Stimulated activated naive CD8-positive, alpha-beta T cell treated with anti-CD3 and anti-CD28 coated beads, Interleukin-15, amount 100 ng/mL, for 72 hours (primary cell): ENCODE results near the gene DMD.

ENCODE experiments used
- ATAC-seq: fragments of 150-1000 bp; cut with Tn5 transposase; 2 replicates; pipeline ENCODE4 v1.10.0; 2021; ENCODE audit warnings: mild to moderate bottlenecking, moderate library complexity
- DNase-seq, 2 donors: peaks; one replicate each; pipeline ENCODE4 v3.0.0; 2021 to 2022
- H3K27ac Mint-ChIP-seq, 2 donors: one replicate each; pipeline ENCODE4 v1.8.0; 2022; ENCODE audit warnings: mild to moderate bottlenecking in 2 of 2, mixed read lengths in 2 of 2, moderate library complexity in 2 of 2
- H3K27me3 Mint-ChIP-seq: one replicate; pipeline ENCODE4 v1.8.0; 2022; ENCODE audit warnings: mixed read lengths
- H3K4me1 Mint-ChIP-seq: one replicate; pipeline ENCODE4 v1.8.0; 2022; ENCODE audit warnings: mild to moderate bottlenecking, mixed read lengths
- H3K4me3 Mint-ChIP-seq, 2 donors: one replicate each; pipeline ENCODE4 v1.8.0; 2022; ENCODE audit warnings: mild to moderate bottlenecking in 2 of 2, mixed read lengths in 2 of 2, moderate library complexity in 1 of 2
- H3K9me3 Mint-ChIP-seq, 2 donors: one replicate each; pipeline ENCODE4 v1.8.0; 2022; ENCODE audit warnings: mixed read lengths in 2 of 2

Gene DMD

DNA sequence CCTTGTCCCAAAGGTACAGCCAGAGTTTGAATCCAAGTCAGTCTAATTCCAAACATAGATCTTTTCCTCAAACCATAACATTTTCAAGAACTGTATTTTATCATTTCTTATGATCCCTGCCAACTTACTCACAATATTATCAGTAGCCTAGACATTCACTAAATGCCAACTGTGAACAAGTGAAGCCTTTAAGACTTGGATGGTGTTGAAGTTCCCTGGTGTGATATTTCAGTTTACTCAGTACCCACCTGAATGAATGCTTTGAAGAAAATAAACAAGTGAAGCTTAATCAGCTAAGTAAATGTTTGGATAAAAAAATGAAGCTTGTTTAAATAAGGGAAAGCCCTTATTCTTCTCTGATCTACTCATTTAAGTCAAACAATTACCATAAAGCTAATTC is 1028.3 kb downstream of the DMD start:
- no peak overlapping the region for H3K4me3 Mint-ChIP-seq
- DNase-seq (no peak), ATAC-seq (no peak)
- H3K9me3 Mint-ChIP-seq: no peaks in the 10 kb centered on the region
- H3K27ac Mint-ChIP-seq: no peak overlapping the region
- no peaks in the 10 kb centered on the region for H3K27me3 Mint-ChIP-seq
- no peaks in the 10 kb centered on the region for H3K4me1 Mint-ChIP-seq

DNA sequence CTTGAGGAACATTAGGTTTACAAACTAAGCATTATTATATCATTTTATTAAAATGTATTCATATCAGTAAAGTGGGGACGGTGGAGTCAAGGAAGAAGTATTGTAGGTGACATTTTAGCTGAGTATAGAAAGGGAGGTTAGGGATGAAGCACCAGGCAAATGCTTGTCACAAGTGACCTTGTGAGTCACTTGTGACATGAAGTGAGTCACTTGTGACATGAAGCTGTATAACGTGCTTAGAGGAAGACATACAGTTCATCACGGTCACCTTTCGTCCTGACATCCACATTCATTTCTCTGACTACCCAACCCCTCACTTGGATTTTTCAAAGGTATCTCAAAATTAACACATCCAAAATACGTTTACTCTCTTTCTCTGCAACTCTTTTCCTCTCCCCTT is 1034.8 kb downstream of the DMD start:
- DNase-seq: no peak
- Mint-ChIP-seq H3K9me3 (peaks cover 0 to 14% of the 10 kb centered on the region in 2 donors), H3K4me3 (no peak overlapping the region), H3K27me3 (no peaks in the 10 kb centered on the region), H3K27ac (no peak overlapping the region), H3K4me1 (no peaks in the 10 kb centered on the region)
- ATAC-seq: no peak

DNA sequence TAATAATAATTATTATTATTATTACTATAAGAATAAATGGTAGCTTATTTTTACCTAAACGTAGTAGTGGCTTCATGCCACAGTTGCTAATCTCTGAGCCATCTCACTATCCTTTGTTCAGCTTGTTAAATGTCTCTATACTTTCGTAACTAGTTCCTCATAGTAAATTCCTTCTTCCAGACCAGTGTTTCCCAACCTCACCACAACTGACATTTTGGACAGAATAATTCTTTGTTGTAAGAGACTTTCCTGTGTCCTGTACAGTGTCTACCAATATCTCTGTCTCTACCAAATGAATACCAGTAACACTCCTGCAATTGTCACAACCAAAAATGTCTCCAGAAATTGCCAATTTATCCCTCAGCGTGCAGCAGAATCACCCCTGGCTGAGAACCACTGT is 1040.9 kb downstream of the DMD start:
- no peaks in the 10 kb centered on the region for H3K27me3 Mint-ChIP-seq
- no peaks in the 10 kb centered on the region for H3K9me3 Mint-ChIP-seq
- H3K27ac Mint-ChIP-seq: no peak overlapping the region
- H3K4me3 Mint-ChIP-seq: no peak overlapping the region
- no peak for DNase-seq
- no peak for ATAC-seq
- H3K4me1 Mint-ChIP-seq: no peaks in the 10 kb centered on the region

DNA sequence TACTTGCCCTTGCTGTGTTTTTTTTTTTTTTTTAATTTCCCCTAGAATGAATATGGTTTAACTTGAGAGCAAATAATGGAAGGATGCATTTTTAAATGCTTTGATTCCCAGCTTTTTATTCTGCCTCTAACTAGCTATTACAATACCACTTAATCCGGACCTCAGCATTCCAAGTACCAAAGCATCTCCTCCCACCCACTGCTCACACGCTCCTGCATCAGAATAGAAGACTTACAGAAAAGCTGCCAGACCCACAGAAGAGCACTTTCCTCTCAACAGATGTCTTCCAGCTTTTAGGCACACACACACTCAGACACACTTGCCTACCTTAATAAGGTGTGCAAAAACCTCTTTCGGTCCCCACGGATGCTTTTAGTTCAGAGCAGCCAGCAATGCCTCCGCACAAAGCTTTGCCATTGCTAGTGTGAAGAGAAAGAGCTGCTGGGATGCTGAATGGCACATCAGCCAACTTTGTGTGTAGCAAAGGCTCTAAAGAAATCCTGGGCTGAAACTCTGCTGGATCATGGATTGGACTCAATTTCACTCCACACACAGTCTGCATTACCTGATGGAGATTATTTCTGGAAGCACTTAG is 1056.2 kb downstream of the DMD start:
- ATAC-seq (no peak), DNase-seq (no peak)
- Mint-ChIP-seq H3K27me3 (no peaks in the 10 kb centered on the region), H3K4me3 (no peak overlapping the region), H3K9me3 (no peaks in the 10 kb centered on the region), H3K4me1 (no peaks in the 10 kb centered on the region), H3K27ac (no peak overlapping the region)

DNA sequence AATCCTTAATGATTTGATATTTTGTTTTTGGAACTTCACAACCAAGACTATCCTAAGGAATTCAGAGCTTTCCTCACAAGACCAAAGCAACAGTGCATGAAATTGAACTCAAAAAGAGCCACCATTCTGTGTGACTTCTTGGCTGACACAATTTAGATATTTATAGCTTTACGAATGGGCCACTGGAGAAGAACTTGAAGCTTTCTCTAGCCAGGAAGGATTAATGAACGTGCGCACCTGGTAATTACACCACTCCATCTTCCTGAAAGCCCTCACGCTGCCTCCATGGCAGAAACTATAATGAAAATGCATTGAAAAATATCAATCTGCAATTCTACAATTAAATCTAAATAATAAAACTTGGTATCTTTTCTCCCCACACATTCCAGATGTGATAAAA is 1057.8 kb downstream of the DMD start:
- H3K4me1 Mint-ChIP-seq: no peaks in the 10 kb centered on the region
- DNase-seq (no peak), ATAC-seq (no peak)
- no peaks in the 10 kb centered on the region for H3K27me3 Mint-ChIP-seq
- H3K4me3 Mint-ChIP-seq: no peak overlapping the region
- H3K27ac Mint-ChIP-seq: no peak overlapping the region
- H3K9me3 Mint-ChIP-seq: no peaks in the 10 kb centered on the region

DNA sequence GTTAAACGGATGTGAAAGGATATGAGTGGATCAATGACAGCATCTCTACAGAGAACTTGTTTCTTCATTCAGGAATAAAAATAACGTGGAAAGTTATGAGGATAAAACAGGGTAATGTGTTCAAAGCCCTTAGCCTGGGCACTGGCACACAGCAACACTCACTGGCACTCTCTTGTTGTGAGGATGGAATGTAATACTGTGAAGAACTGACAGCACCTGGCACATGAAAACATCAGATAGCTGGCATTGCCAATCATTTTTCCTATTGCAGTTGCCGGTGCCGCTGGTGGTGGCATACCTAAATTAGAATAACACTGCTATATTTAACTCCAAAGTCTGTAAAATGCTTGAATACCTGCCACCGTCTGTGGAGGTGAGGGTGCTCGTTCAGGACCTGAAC is 1061.2 kb downstream of the DMD start:
- Mint-ChIP-seq H3K27me3 (no peaks in the 10 kb centered on the region), H3K27ac (no peak overlapping the region), H3K9me3 (no peaks in the 10 kb centered on the region), H3K4me3 (no peak overlapping the region), H3K4me1 (no peaks in the 10 kb centered on the region)
- ATAC-seq (no peak), DNase-seq (no peak)

DNA sequence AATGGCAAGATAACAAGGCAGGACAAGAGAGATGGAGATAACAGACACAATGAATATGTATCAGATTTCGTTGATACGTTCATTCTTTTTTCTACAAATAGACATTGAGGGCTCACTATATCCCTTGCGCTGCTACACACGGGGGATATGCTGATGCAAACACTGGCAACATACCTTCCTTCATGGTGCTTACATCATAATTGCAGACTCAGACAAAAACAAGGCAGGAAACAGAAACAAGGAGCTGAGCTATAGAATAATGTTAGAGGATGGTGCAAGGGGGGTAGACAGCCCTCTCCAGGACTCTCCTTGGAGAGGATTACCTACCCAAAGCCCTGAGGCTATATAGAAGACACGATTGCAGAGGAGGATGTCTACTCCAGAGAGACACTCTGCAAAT is 1069.5 kb downstream of the DMD start:
- H3K9me3 Mint-ChIP-seq: no peaks in the 10 kb centered on the region
- ATAC-seq (no peak), DNase-seq (no peak)
- H3K4me3 Mint-ChIP-seq: no peak overlapping the region
- no peaks in the 10 kb centered on the region for H3K27me3 Mint-ChIP-seq
- no peaks in the 10 kb centered on the region for H3K4me1 Mint-ChIP-seq
- no peak overlapping the region for H3K27ac Mint-ChIP-seq

DNA sequence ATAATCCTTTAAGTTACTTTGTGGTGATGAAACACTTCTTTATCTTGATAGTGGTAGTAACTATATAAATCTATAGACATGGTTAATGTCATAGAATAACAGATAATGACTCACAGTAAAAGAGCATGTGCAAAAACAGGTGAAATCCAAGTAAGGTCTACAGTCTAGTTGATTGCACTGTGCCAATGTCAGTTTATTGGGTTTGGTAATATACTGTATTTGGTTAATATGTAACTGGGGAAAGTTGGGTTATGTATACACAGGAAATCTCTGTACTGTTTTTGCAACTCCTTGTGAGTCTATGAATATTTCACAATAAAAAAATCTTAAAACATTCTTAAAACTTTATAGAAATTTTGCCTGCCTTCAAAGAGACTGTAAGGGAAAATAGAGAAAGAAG is 1071.9 kb downstream of the DMD start:
- no peaks in the 10 kb centered on the region for H3K9me3 Mint-ChIP-seq
- no peak for ATAC-seq
- H3K27me3 Mint-ChIP-seq: no peaks in the 10 kb centered on the region
- no peak for DNase-seq
- no peaks in the 10 kb centered on the region for H3K4me1 Mint-ChIP-seq
- H3K27ac Mint-ChIP-seq: no peak overlapping the region
- no peak overlapping the region for H3K4me3 Mint-ChIP-seq

DNA sequence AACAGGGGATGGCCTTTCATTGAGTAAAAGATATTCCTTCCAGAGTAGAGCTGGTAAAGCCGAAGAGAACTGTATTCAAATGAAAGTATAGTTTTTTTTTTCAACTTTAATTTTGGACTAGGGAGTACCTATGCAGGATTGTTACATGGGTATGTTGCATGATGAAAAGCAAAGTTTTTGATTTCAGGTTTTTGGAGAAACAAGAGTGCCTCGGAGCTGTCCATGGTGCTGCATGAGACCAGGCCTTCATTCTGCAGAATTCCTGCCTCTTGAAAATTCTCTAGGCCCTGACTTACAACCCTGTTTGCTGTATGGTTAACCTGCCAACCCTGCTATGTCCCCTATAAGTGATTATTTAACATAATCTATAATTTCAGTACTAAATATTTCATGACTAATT is 1073.8 kb downstream of the DMD start:
- DNase-seq: no peak
- no peaks in the 10 kb centered on the region for H3K4me1 Mint-ChIP-seq
- H3K4me3 Mint-ChIP-seq: no peak overlapping the region
- H3K9me3 Mint-ChIP-seq: peaks cover 10% of the 10 kb centered on the region in 2 donors
- no peak for ATAC-seq
- H3K27me3 Mint-ChIP-seq: no peaks in the 10 kb centered on the region
- no peak overlapping the region for H3K27ac Mint-ChIP-seq

DNA sequence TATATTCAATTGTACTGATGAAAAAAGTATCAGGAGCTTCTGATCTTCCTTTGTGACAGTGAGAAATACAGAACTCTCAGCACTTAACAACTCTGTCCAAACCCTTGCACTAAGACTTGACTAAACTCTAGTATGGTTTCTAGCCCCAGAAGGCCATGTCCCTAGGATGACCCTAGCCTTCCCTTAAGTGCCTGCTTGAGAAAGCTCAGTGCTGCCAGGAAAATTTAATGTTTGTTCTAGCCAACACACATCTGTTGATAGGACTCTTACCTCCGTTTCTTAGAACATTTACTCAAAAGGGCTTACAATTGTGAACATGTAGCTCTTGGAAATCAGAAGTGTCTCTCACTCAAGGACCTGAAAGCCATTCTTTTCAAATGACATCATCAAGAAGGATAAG is 1084.4 kb downstream of the DMD start:
- DNase-seq (no peak), ATAC-seq (no peak)
- H3K4me3 Mint-ChIP-seq: no peak overlapping the region
- H3K4me1 Mint-ChIP-seq: no peaks in the 10 kb centered on the region
- no peaks in the 10 kb centered on the region for H3K27me3 Mint-ChIP-seq
- no peaks in the 10 kb centered on the region for H3K9me3 Mint-ChIP-seq
- no peak overlapping the region for H3K27ac Mint-ChIP-seq

DNA sequence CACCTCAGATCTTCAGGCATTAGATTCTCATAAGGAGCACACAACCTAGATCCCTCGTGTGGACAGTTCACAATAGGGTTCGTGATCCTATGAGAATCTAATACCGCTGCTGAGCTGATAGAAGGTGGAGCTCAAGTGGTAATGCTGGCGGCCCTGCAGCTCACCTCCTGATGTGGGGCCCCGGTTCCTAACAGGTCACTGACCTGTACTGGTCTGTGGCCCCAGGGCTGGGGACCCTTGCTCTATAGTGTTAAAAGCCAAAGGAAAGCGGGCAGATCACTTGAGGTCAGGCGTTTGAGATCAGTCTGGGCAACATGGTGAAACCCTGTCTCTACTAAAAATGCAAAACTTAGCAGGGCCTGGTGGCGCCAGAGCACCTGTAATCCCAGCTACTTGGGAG is 1092.5 kb downstream of the DMD start:
- no peaks in the 10 kb centered on the region for H3K27me3 Mint-ChIP-seq

DNA sequence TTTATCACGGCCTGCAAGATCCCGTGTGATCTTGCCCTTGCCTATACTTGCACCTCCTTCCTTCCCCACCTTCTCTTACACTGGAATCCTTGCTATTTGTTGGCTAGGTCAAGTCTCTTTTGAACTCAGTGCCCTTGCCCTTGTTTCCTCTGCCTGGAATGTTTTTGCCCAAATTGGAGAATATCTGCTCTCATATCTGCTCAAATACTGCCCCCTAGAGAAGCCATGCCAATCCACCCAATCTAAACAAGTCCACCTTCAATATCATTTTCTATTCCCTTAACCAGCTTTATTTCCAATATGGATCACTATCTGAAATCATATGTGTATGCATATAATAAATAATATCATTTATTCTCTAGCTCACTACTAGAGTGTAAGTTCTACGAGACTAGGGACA is 1095.3 kb downstream of the DMD start:
- Mint-ChIP-seq H3K4me3 (no peak overlapping the region), H3K27me3 (no peaks in the 10 kb centered on the region), H3K9me3 (peaks cover 0 to 8% of the 10 kb centered on the region in 2 donors), H3K27ac (no peak overlapping the region), H3K4me1 (no peaks in the 10 kb centered on the region)
- no peak for DNase-seq
- no peak for ATAC-seq

More for the DNA sequence above, 1092.5 kb downstream of the DMD start:
- Mint-ChIP-seq H3K9me3 (peaks cover 0 to 8% of the 10 kb centered on the region in 2 donors), H3K4me1 (no peaks in the 10 kb centered on the region), H3K27ac (no peak overlapping the region), H3K4me3 (no peak overlapping the region)
- ATAC-seq (no peak), DNase-seq (no peak)

DNA sequence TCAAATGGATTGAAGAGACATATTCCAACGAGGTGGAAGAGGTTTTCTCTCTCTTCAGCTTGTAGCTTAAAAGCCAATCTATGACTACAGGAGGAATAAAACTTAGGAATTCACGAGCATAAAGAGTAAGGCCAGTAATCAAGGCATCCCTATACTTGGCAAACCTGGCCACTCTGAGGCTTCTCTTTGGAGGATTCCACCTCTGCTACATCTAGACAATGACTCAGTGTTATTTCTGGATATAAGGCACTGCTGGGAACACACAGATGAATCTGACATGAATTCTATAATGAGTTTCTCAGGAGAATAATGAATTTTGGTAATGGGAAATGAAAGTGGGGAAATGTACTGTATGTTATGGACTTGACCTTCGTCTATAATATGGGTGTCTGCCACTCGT is 1123.7 kb downstream of the DMD start:
- no peaks in the 10 kb centered on the region for H3K27me3 Mint-ChIP-seq
- ATAC-seq (no peak), DNase-seq (no peak)
- H3K4me1 Mint-ChIP-seq: no peaks in the 10 kb centered on the region
- no peak overlapping the region for H3K27ac Mint-ChIP-seq
- H3K9me3 Mint-ChIP-seq: no peaks in the 10 kb centered on the region
- H3K4me3 Mint-ChIP-seq: no peak overlapping the region

DNA sequence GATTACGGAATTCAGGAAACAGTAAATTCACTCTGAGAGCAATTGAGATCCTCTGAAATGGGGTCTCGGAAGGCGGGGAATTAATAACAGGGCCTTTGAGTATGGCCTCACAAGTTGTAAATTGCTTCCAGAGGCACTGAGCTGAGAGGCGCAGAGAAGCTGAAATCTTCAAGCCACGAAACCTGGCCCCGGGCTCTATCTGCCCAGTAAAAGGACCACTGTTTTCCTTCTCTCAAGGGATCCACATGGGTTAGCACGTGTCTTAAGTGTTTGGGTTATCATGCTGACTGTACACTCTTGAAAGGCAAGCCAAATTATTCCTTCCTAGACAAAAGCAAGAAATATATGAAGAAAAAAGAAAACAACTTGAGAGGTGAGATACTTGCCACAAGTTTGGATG is 1126.6 kb downstream of the DMD start:
- ATAC-seq (no peak), DNase-seq (no peak)
- Mint-ChIP-seq H3K27me3 (no peaks in the 10 kb centered on the region), H3K4me3 (no peak overlapping the region), H3K27ac (no peak overlapping the region), H3K4me1 (no peaks in the 10 kb centered on the region), H3K9me3 (no peaks in the 10 kb centered on the region)

DNA sequence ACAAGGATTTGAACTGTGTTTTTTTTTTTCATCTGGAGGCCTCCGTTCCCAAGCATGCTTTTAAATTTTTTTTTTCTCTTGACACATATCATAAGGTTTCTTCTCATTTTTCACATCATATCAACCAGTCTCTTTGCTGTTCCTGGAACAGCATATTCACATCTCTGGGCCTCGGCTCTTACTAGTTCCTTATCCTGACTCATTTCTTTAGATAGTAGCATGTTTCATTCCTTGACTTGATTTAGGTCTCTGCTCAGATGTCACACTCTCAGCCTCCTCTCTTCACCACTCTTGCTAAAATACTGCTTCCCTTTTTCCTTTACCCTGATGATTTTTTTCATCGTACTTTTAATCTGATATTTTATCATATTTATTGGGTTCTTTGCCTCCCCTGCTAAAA is 1163.1 kb downstream of the DMD start:
- Mint-ChIP-seq H3K27ac (no peak overlapping the region), H3K4me1 (no peaks in the 10 kb centered on the region), H3K4me3 (no peak overlapping the region), H3K9me3 (no peaks in the 10 kb centered on the region), H3K27me3 (no peaks in the 10 kb centered on the region)
- ATAC-seq: no peak
- DNase-seq: no peak

DNA sequence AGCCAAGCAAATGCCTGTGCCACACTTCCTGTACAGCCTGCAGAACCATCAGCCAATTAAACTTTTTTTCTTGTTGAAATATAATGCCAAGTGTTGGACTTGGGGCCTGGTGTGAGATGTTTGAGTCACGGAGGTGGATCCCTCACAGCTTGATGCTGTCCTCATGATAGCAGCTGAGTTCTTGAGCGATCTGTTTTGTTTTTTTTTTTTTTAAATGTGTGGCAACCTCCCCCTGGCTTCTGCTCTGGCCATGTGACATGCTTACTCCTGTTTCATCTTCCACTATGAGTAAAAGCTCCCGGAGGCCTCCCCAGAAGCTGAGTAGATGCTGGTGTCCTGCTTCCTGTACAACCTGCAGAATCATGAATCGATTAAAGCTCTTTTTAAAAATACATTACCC is 1166.2 kb downstream of the DMD start:
- no peak for DNase-seq
- H3K4me1 Mint-ChIP-seq: no peaks in the 10 kb centered on the region

DNA sequence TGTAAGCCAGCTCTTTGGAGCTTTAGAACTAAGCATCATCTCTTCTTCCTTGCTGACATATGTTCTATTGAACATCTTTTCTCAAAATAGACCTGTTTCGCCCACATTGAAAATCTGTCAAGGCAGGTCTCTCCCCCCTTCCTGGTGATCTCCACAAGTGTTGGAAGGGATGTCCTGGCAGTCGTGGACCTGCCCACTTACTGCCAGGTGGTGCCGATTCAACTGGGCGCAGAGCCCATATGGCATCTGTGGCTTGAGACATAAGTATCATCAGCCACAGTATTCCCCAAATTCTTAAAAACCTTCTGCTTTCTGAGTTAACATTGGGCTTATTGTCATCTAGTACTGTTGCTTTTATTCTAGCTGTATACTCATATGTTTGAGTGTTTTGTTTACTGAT is 1170.2 kb downstream of the DMD start:
- no peak overlapping the region for H3K27ac Mint-ChIP-seq
- H3K4me1 Mint-ChIP-seq: no peaks in the 10 kb centered on the region
- no peak overlapping the region for H3K4me3 Mint-ChIP-seq
- peaks cover 0 to 2% of the 10 kb centered on the region in 2 donors for H3K9me3 Mint-ChIP-seq
- ATAC-seq (no peak), DNase-seq (no peak)
- no peaks in the 10 kb centered on the region for H3K27me3 Mint-ChIP-seq

More for the DNA sequence above, 1166.2 kb downstream of the DMD start:
- Mint-ChIP-seq H3K27me3 (no peaks in the 10 kb centered on the region), H3K9me3 (no peaks in the 10 kb centered on the region), H3K27ac (no peak overlapping the region), H3K4me3 (no peak overlapping the region)
- ATAC-seq: no peak
